GM21367 (cell line): Measurements from ENCODE around the gene MBNL2.
"Not testable (repeated sequence)": the region's sequence is repeated elsewhere in the genome, so short reads cannot be mapped to it uniquely, and the experiment has no call there.

ENCODE experiments used
- ATAC-seq: cut with Tn5 transposase; IDR thresholded peaks from one replicate; pipeline ENCODE4 v1.9.1; 2021; ENCODE audit not compliant: unreplicated experiment

MBNL2 gene

DNA sequence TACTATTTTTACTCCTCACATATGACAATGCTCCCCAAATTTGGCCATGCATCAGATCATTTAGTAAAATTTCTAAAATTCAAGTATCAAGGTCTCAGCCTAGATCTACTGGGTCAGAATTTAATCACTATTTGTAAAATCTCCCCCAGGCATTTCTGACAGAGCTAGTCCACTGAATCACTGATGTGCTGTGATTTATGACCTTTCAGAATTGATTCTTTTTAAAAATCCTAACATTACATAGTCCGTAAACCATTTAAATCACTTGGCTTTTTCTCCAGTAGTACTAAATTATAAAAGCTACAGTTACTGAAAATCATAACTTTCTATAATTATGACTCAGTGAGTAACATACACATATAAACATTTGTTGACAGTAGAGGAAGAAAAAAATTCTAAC is 119.0 kb downstream of the MBNL2 start:
- no peak for ATAC-seq

DNA sequence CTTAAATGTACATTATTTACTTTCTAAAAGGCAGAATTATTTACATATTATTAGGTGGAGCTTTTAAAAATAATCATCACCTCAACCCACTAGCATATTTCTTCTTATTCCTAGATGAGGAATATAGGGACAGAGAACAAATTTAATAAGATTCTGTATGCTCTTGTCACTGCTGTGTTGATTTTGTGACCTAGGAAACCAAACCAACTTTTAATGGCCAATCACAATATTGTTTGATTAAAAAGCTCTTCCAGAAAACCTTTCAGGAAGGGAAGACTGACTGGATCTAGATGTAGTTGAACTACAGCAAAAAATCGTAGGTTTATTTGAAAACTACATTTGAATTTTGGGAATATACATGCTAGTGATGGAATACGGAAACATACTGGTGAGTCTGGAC is 120.0 kb downstream of the MBNL2 start:
- no peak for ATAC-seq

DNA sequence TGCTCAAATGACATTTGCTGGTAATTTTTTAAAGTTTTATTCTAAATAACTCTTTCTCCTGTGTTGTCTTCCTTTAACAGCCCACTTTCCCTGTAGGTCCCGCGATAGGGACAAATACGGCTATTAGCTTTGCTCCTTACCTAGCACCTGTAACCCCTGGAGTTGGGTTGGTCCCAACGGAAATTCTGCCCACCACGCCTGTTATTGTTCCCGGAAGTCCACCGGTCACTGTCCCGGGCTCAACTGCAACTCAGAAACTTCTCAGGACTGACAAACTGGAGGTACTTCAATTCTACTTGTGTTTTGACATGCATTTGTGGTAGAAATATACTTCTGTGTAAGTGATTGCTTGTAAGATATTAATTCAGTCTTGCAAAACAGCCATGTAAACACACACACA is 120.8 kb downstream of the MBNL2 start:
- no peak for ATAC-seq

DNA sequence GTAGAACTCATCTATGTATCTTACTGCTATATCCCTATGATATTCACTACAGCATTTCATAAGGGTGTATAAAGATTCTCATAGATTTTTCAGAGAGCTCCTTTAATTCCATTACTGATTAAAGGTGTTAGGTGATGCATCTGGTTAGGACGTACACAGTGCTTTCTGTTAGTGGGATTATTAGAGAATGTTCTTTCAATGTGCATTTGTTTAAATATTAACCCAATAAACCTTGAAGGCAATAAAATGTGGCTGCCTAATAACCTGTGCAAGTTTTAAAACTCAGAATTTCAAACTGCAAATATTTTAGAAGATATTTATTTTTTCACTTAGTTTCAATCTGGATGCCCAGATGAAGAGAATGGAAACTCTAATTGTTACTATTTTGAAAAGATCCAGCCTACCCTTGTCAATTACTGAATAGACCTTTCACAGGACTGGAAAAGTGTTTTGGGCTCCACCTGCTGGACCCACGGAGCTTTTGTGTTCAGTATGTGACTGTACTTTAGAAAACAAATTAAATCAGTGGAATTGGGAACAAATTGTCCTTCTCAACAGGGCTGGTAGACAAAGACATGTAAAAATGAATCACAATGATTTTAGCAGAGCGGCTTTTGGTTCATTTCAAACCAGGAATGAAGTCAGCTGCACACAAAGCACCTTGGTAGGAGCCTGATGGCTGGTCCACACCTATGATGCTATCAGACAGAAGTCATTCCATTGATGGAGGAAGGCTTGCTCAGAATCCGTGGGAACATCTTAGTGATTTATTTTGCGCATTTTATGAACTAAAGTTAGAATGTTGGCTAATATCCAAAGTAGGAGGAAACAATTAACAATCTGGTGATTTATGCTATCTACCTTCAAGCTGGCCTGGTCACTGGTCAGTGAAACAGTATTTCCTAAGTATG is 122.4 kb downstream of the MBNL2 start:
- ATAC-seq: peak; percentile 83

DNA sequence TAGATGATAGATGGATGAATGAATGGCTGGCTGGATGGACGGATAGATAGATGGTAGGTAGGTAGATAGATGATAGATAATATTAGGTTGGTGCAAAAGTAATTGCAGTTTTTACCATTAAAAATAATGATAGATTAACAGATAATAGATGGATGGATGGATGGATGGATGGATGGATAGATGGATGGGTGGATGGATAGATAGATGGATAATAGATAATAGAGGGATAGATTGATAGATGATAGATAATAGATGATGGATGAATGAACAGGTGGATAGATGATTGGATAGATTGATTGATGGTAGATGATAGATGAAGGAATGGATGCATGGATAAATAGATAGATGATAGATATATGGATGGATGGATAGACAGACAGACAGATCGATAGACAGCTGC is 124.0 kb downstream of the MBNL2 start:
- no peak for ATAC-seq

DNA sequence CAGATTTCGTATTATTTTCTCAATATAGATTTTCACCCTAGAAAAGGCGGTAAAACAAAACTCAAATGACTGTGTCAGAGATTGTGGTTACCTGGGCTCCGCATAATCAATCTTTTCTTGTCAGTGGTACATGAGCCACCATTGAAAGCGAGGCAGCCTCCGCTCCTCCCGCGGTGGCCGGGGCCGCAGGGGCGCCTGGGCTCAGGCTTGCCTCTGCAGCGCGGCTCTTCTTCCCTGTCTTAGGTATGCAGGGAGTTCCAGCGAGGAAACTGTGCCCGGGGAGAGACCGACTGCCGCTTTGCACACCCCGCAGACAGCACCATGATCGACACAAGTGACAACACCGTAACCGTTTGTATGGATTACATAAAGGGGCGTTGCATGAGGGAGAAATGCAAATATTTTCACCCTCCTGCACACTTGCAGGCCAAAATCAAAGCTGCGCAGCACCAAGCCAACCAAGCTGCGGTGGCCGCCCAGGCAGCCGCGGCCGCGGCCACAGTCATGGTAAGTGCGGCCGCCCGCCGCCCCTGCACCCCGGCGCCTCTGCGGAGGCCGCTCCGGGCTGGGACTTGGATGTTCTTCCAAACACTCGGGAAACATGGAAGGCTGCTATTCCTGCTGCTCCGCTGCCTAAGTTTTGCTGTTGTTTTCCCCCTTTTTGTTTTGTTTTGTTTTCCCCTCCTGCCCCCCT is 124.6 kb downstream of the MBNL2 start:
- ATAC-seq: no peak

DNA sequence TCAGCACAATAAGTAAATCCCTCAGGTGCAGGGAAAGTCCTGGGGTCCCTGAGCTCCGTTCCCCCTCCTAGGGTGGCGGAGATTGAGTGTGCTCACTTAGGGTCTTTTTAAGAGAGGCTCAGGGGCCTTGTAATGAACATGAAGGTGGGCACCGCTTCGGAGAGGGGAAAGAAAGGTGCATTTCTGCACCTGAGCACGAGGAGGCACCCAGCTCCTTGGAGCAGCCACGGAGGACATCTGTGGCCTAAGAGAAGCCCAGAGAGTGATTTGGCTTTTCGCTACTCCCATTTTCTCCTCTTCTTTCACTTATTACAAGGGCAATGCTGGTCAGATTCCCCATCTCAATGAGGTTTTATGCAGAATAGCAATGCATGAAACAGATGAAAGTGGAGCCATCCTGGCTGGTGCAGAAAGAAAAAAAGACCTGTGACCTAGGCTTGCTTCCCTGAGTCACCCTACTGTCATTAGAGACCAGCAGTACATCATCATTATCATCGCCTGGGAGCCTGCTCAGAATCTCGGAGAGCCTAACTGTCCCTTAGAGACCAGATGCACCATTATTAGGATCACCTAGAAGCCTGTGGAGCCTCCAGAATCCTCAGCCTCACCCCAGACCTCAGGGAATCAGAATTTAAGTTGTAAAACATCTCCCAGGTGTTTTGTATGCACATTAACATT is 125.3 kb downstream of the MBNL2 start:
- no peak for ATAC-seq

DNA sequence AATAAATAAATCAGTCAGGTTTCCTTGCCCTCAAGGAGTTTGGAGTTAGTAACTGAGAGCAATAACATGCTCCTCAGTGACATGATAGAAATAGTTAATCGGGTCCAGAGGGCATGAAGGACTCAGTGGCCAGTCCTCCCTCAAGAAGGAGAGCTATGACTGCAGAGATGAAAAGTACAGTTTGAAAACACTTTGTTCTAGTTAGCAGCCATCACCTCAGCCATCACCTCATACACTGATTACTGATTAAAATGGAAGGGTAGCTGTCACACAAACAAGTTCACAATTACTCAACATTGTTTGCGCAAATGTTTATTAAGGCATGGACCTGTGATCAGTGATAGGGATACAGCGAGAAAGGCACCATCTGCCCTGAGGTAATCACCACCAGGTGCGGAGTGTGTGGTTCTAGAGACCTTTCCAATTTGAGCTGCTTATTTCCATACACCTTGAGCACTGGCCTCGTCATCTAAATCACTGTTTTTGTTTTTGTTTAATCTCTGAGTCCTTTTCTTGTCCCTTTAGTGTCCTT is 126.5 kb downstream of the MBNL2 start:
- no peak for ATAC-seq

DNA sequence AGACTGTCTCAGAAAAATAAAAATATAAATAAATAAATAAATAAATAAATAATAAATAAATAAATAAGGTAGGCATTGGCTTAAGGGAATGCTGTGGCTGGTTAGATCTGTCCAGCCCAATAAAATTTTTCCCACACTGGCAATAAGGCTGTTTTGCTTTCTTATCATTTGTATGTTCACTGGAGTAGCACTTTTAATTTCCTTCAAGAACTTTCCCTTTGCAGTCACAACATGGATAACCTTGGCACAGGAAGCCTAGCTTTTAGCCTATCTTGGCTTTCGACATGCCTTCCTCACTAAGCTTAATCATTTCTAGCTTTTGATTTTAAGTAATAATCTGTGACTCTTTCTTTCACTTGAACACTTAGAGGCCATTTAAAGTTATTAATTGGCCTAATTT is 129.9 kb downstream of the MBNL2 start:
- not testable (repeated sequence) for ATAC-seq

DNA sequence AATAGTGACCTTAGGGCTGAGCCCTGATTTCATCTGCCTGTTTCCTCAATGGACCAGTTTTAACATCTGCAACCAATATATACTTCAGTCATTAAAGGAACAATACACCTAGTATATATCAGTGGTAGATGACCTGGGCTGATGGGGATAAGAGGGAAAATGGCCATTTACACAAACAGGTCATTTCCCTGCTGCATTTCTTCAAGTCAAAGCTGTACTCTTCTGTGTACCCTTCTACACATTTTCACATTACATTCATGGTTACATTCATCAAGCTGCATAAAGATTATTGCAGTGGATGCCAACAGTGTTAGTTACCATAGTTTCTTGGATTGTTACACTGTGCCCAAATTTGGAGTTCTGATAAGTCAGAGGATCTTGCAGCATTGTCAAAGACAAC is 130.7 kb downstream of the MBNL2 start:
- no peak for ATAC-seq

DNA sequence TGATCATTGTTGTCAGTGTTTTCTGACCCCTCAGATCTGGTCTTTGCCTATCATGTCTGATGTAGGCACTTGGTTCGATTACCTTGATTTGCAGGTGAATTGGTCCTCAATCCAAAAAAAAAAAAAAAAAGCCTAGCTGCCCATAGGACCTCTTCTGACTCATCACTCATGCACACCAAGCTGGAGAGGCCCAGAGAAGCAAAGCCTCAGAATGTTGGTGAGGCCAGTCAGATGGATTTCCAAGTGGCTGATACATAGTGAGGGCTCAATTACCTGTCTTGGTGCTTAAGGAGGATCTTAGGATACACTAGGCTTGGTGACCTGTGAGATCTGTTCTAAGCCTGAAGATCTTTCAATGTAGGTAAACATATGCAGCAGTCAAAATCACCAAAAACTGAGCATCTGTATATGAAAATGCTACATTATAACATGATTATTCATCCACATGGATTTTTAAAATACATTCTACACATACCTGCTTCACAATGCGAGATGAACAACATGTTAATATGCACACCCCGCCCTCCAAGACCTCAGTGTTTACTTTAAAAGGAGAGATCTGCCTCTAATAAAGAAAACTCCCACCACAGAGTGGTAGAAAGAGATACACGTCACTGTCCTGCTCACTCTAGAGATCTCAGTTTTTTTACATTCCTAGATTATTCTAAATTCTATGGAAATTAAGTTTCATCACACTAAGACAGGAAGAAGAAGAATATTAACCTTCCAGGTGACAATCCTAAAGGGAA is 132.0 kb downstream of the MBNL2 start:
- no peak for ATAC-seq

DNA sequence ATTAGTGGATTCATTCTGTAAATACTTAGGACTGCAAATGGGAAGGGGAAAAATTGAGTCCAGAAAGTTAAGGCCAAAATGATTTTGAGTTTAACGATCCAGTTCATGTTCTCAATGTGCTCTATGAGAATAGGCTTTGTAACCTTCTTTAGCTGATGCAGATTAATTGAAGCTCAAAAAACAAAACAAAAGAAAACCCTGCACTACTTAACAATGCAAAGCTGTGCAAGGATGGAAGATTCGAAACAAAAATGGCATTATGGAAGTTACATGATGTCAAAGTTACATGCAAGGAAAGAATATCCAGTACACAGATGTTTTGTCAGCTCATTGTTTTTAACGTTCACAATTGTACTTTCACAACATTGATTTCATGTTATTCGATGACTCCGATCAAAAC is 132.7 kb downstream of the MBNL2 start:
- no peak for ATAC-seq

DNA sequence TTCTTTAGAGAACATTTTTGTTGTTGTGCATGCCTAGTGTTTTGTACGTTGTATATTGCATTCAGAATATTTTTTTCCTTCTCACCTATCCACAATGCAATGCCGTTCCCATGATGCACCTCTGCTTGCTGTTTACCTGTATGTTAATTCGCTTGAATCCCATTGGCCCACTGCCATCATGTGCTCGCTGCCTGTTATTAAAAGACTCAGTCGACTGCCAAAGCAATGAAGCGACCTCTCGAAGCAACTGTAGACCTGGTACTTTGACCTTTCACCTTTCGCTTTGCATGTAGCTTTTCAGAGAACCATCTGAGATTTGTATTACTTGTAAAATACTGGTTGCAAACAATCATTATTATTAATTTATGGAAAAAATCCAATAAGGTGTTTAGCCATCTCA is 134.5 kb downstream of the MBNL2 start:
- no peak for ATAC-seq

DNA sequence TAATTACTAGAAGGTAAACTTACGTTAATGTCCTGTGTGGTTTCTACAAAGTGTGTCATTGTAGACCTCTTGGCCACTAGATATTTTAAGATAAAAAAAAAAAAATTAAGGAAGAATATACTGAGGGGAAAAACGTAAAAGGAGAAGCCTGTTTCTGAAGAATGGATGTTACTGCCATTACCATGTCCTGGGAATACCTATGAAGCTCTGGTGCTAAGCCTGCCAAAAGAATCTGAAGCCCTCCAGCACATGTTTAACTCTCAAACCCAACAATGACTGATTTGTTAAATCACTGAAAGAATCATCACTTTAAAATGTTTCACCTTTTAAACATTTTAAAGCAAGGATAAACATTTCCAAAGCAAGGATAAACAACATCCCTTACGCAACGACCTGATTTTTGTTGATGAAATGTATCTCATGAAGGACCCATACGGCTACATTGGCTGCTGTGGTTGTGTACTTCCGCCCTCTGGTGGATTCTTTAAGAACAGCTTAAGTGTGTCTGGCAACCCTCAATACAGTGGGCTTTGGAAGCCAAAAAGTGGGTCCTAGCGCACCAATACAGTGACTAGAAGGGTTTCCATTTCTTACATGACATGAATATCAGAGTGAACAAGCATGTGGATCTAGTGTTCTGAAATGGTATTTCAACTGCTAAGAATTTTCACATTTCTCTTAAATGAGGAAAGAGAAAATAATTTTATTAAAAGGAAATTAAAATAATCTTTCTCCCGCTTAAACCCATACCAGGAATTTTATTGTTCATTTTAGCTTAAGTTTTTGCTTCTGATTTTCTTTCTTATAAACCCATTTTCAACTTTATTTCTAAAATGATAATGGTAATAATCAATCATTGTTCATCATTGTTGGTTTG is 137.3 kb downstream of the MBNL2 start:
- ATAC-seq: peak; percentile 95

DNA sequence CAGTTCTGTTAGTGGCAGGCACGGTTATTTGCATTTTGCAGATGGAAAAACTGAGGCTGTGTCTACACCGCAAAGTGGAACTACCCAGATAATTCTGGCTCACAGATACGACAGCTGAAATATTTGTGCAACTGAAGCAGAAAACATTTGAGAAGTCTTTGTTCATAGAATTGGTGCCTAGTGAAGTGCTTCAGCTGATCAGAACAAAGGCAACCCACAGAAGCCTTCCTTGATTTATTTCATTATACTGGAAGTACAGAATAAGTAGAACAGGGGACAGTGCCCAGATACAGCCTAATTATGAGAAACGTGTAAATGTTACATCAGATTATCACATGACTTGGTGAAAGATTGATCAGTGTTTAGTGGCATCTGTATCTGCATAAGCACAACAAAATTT is 138.5 kb downstream of the MBNL2 start:
- ATAC-seq: no peak

DNA sequence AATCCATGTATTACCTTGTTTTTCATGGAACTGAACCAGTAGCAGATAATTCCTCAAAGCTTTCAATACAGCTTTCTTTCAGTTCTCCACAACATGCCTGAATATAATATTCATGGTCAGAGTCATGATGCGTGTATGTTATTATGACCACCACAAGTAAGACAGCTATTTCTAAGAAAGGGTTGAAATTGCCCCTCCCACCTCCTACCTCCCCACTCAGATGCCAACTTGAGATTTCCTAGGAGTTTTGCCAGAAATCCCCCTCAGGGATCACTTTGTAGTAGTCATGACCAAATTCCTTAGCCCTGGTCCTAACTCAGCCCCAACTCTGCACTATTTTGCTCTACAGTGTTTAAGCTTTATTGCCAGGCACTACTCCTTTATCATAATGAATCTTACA is 141.9 kb downstream of the MBNL2 start:
- ATAC-seq: no peak

DNA sequence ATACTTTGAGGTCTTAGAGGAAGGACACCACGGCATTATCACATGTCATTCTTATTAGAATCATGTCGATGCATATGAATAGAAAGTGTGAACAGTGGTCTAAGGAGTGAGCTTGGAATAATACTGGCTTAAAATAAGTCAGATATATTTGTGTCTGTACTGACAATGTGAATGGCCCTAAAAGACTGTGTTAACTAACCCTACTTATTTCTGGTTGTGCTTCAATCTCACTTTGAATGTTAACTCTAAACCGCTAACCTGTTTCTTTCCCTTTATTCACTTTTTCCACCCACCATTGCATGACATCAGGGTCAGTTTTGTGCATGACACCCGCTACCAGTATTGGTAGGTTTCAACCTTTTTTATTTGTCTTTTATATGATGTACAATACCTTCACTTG is 142.7 kb downstream of the MBNL2 start:
- no peak for ATAC-seq

DNA sequence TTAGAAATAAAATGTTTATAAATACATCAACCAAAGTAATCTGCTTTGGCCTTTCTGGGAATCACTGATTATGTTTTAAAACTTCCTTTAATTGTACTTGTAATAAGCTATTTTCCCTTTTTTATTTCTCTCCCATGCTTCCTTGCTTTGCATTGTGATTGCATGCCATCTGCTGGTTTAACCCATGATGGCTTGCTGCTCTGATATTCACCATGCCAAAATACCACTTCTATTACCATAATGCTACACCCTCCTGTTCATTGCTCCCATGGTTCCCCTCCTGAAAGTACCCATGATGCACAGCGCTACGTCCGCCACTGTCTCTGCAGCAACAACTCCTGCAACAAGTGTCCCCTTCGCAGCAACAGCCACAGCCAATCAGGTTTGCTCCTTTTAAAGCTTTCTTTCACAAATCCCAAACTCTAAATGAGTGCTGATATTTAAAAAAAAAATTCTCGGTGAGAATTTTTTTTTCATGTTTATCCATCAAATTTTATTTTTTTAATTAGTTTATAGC is 144.1 kb downstream of the MBNL2 start:
- no peak for ATAC-seq

DNA sequence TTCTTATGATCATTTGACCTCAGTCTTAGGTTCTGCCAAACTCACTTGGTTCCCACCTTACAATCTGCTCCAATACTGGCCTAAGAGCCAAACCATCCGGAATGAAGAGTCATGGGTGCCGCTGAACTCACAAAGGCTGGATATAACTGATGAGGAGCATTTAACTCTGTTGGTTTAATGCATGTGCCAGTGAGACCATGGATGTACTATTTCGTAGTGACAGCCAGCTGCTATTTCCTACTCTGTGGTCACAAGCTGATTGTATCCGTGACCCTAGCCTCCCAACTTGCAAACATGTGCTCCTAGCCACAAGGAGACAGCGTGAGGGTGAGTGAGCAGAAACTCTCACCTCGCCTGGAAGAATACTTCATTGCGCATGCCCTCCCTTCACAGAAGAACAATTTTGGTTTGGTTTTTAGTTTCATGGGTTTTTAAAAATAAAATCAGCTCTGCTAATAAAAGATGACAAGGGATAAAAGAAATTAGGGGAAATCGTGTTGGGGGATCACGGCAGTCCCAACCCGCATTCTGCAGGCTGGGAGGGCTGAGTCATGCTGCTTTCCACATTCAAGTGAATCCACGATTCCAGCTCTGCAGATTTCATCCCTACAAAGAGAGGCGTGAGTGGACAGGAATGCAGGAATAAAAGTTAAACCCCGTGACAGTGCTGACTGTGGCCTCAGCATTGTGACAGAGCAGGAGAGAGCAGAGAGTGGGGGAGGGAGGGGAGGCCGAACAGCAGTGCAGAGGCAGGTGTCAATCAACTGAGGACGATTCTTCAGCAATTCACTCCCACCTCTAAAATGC is 145.1 kb downstream of the MBNL2 start:
- ATAC-seq: no peak
